ENCODE results near the gene PHF5A. TPM values are rescaled to one million over a fixed set of nuclear protein-coding genes. Genes with fewer than 3 reads are reported as not detected.

The PHF5A gene
- total and polyA plus RNA-seq, 11 donors: 13.4 to 49.9 (median 20.5) TPM

DNA sequence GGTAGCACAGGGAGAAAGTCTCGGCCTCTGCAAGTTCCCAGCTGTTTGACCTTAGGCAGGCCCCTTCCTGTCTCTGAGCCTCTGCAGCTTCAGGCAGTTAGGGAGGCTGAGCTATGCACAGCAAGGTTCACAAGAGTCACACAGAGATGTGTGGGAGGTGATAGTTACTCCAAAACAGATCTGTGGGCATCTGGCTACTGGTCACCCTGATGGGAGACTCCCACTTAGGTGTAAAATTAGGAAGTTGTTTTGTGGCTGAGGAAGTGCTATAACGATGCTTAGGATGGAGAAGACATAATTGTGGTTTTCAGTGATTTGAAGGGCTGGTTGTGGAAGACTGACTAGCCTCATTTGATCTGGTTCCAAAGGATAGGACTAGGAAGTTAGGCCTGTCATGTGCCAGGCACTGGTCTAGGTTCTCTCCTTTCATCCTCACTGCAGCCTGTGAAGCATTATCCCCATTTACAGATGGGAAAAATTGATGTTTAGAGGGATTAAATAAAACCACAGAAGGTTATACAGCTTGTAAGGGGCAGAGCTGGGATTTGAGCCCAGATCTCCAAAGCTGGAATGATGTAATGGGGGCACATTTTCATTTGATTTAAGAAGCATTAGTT is 13.9 kb upstream of the PHF5A start:
- H3K36me3 ChIP-seq: peaks cover 0 to 20% (median 7%) of the 10 kb centered on the region in 9 donors
- intact Hi-C loops (cut with DNase I): loop anchor here in 1 of 10 donors (5.0 kb wide), 1 partner anchor 40 kb away; no protein-coding TSS in a partner anchor
- TF ChIP-seq, protein P1, sequence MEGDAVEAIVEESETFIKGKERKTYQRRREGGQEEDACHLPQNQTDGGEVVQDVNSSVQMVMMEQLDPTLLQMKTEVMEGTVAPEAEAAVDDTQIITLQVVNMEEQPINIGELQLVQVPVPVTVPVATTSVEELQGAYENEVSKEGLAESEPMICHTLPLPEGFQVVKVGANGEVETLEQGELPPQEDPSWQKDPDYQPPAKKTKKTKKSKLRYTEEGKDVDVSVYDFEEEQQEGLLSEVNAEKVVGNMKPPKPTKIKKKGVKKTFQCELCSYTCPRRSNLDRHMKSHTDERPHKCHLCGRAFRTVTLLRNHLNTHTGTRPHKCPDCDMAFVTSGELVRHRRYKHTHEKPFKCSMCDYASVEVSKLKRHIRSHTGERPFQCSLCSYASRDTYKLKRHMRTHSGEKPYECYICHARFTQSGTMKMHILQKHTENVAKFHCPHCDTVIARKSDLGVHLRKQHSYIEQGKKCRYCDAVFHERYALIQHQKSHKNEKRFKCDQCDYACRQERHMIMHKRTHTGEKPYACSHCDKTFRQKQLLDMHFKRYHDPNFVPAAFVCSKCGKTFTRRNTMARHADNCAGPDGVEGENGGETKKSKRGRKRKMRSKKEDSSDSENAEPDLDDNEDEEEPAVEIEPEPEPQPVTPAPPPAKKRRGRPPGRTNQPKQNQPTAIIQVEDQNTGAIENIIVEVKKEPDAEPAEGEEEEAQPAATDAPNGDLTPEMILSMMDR (IDR thresholded peaks at IDR 0.05): no peak
- no peak for TF ChIP-seq POLR2A (IDR thresholded peaks at IDR 0.05)
- no peaks in the 10 kb centered on the region for H3K27me3 ChIP-seq
- peak overlapping the region; percentile 15 to 83 (median 73) for H3K27ac ChIP-seq
- 20 to 33% (median 24%) methylated on average over 2 of the region's 2 CpGs for WGBS, 4 donors
- no peaks in the 10 kb centered on the region for H3K9me3 ChIP-seq
- peaks cover 5 to 99% (median 78%) of the 10 kb centered on the region in 12 donors for H3K4me1 ChIP-seq
- ATAC-seq: no peak
- no peak for DNase-seq
- H3K4me3 ChIP-seq: no peak overlapping the region

DNA sequence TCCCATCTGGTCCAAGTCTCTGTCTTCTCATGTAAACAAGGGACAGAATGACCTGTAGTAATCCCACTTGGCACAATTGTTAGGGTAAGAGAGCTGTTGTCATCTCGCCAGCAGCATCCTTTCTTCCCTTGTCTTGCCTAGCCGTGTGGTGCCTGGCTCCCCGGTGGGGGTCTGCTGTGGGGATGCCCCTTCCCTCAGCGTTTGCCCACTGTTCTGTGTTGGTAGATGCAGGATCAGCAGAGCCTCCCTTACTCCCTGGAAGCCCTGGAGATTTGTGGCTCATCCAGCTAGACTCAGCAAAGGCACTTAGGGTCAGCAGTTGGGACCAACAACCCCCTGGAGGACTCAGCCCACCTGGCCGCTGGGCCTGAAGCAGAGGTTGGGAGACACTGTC is 13.4 kb upstream of the PHF5A start:
- no peak overlapping the region for H3K4me3 ChIP-seq
- no peaks in the 10 kb centered on the region for H3K27me3 ChIP-seq
- ATAC-seq (no peak), DNase-seq (no peak)
- intact Hi-C loops (cut with DNase I): loop anchor here in 1 of 10 donors (5.0 kb wide), 1 partner anchor 40 kb away; no protein-coding TSS in a partner anchor
- H3K9me3 ChIP-seq: no peaks in the 10 kb centered on the region
- 34 to 47% (median 44%) methylated on average over 4 to 5 of the region's 5 CpGs for WGBS, 4 donors
- peak overlapping the region; percentile 15 to 83 (median 73) for H3K27ac ChIP-seq
- TF ChIP-seq POLR2A (IDR thresholded peaks at IDR 0.05): no peak
- TF ChIP-seq, protein P1 (IDR thresholded peaks at IDR 0.05): no peak
- peaks cover 0 to 24% (median 7%) of the 10 kb centered on the region in 9 donors for H3K36me3 ChIP-seq
- peaks cover 5 to 99% (median 74%) of the 10 kb centered on the region in 12 donors for H3K4me1 ChIP-seq

DNA sequence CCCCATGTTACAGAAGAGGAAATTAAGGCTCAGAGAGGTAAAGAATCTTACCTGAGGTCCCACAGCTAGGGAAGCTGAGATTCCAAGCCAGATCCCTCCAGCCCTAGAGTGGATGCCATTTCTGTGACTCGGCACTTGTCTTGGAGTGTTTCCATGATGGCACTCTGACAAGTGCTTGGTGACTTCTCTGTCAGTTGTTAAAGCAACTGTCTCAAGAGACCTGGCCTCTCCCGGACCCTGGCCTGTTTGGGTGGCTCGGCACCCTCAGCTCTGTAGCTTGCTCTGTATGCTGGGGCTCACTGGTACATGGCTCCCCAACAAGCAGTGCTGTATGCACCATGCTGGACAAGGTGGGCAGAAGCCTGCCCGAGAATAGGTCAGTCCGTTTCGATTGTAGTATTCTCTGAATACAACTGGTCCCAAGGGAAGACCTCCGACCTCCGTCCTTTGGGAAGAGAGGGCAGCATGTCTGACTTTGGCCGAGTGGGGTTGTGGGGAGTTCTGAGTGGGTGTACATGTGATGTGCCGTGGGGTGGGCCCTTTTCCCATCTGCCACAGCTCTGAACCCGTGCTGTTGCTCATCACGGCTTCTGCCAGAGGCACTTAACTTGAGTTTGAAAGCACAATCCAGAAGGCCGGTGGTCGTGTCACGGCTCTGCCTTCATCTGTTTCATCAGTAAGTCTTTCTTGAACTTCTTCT is 12.8 kb upstream of the PHF5A start:
- TF ChIP-seq, protein P1 (IDR thresholded peaks at IDR 0.05): no peak
- TF ChIP-seq POLR2A (IDR thresholded peaks at IDR 0.05): no peak
- no peaks in the 10 kb centered on the region for H3K27me3 ChIP-seq

DNA sequence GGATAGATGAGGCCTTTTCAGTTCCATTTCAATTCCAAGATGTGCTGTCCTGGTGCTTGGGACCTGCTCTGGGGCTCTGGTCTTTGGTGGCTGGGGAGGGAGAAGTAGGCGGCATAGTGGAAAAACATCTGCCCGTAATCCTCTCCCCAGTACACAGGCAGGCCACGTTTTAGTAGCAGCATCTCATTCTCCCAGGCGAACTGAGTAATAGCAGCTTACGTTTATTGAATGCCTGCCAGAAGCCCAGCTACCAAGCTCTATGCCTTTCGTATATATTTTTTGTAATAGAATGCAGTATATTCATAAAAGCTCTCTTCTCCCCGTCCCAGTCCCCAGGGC is 11.9 kb upstream of the PHF5A start:
- intact Hi-C loops (cut with DNase I): loop anchor here in 1 of 10 donors (5.0 kb wide), 1 partner anchor 42 kb away; no protein-coding TSS in a partner anchor
- H3K4me3 ChIP-seq: no peak overlapping the region
- ATAC-seq (peak in 2 of 4 donors; percentile 31 to 32), DNase-seq (no peak)
- WGBS, 4 donors: 36 to 56% (median 40%) methylated on average over 7 of the region's 7 CpGs
- TF ChIP-seq POLR2A (IDR thresholded peaks at IDR 0.05): no peak
- TF ChIP-seq, protein P1 (IDR thresholded peaks at IDR 0.05): no peak
- no peaks in the 10 kb centered on the region for H3K9me3 ChIP-seq
- no peaks in the 10 kb centered on the region for H3K27me3 ChIP-seq
- H3K4me1 ChIP-seq: peaks cover 5 to 93% (median 68%) of the 10 kb centered on the region in 12 donors
- peaks cover 0 to 26% (median 5%) of the 10 kb centered on the region in 9 donors for H3K36me3 ChIP-seq
- H3K27ac ChIP-seq: peak overlapping the region in 11 of 12 donors; percentile 34 to 83 (median 73)

More for the DNA sequence above, 12.8 kb upstream of the PHF5A start:
- 39 to 46% (median 41%) methylated on average over 9 to 15 of the region's 15 CpGs for WGBS, 4 donors
- peaks cover 5 to 95% (median 70%) of the 10 kb centered on the region in 12 donors for H3K4me1 ChIP-seq
- ATAC-seq: peak; percentile 54 to 74 (median 67)
- peaks cover 0 to 24% (median 5%) of the 10 kb centered on the region in 9 donors for H3K36me3 ChIP-seq
- peak overlapping the region; percentile 6 to 83 (median 73) for H3K27ac ChIP-seq
- peak in 4 of 5 donors; percentile 43 to 77 (median 55) for DNase-seq
- H3K4me3 ChIP-seq: peak overlapping the region in 2 of 12 donors; percentile 12 to 13
- intact Hi-C loops (cut with DNase I): loop anchor here in 1 of 10 donors (5.0 kb wide), 1 partner anchor 41 kb away; no protein-coding TSS in a partner anchor
- no peaks in the 10 kb centered on the region for H3K9me3 ChIP-seq
